ENCODE measurements around the gene ZBTB11. TPM values are rescaled to one million over a fixed set of nuclear protein-coding genes. Genes with fewer than 3 reads are reported as not detected.
A peak's percentile ranks its signal among the peaks of the same experiment; 100 is the strongest.
"Not testable (repeated sequence)": the region's sequence is repeated elsewhere in the genome, so short reads cannot be mapped to it uniquely, and the experiment has no call there.

Gene ZBTB11
- total and polyA plus RNA-seq, 9 of the 15 experiments (the other 6 are each of a cell fraction or from before 2014, with no cell fraction given), result 6.2 to 31.9 (median 21.4) TPM

- not testable (repeated sequence) for TF ChIP-seq ATF1 (CRISPR knock-in tag; IDR thresholded peaks at IDR 0.05)
- TF ChIP-seq ATF1 (tag; IDR thresholded peaks at IDR 0.05), result peak; percentile 89
- TF ChIP-seq HOMEZ (CRISPR knock-in tag; IDR thresholded peaks at IDR 0.05), result peak; percentile 99
- TF ChIP-seq ZNF830 (CRISPR knock-in tag; IDR thresholded peaks at IDR 0.05), result peak; percentile 98
- TF ChIP-seq HMBOX1 (IDR thresholded peaks at IDR 0.05), result peak; percentile 88
- 0 out of 2 replicates have a peak, but pooled peaks have one; percentile 40 for TF ChIP-seq ZEB2 (IDR thresholded peaks at IDR 0.05)
- peak; percentile 96 for TF ChIP-seq PHB (CRISPR knock-in tag; IDR thresholded peaks at IDR 0.05)
- TF ChIP-seq HMG20B (CRISPR knock-in tag; IDR thresholded peaks at IDR 0.05), result peak; percentile 91
- TF ChIP-seq ZBTB12 (CRISPR knock-in tag; IDR thresholded peaks at IDR 0.05), result peak; percentile 97
- peak; percentile 96 for TF ChIP-seq ZSCAN32 (CRISPR knock-in tag; IDR thresholded peaks at IDR 0.05)
- TF ChIP-seq POLR2H (tag; IDR thresholded peaks at IDR 0.05; ENCODE audit: low read depth), result peak; percentile 94
- peak; percentile 100 for TF ChIP-seq ERF (CRISPR knock-in tag; IDR thresholded peaks at IDR 0.05)
- TF ChIP-seq ATF4 (CRISPR knock-in tag; IDR thresholded peaks at IDR 0.05), result peak; percentile 99
- TF ChIP-seq KLF13 (tag; IDR thresholded peaks at IDR 0.05; ENCODE audit: borderline replicate concordance, low read depth), result peak; percentile 98
- TF ChIP-seq SMAD4 (CRISPR knock-in tag; conservative IDR thresholded peaks at IDR 0.05), result peak; percentile 100
- peak; percentile 99 for TF ChIP-seq HSF4 (CRISPR knock-in tag; IDR thresholded peaks at IDR 0.05; ENCODE audit: borderline replicate concordance)
- peak; percentile 89 for TF ChIP-seq ZNF707 (CRISPR knock-in tag; conservative IDR thresholded peaks at IDR 0.05)
- TF ChIP-seq ZFP30 (CRISPR knock-in tag; IDR thresholded peaks at IDR 0.05; ENCODE audit: borderline replicate concordance), result peak; percentile 70
- TF ChIP-seq ELK3 (CRISPR knock-in tag; IDR thresholded peaks at IDR 0.05), result peak; percentile 99
- TF ChIP-seq MTF1 (CRISPR knock-in tag; IDR thresholded peaks at IDR 0.05; ENCODE audit: borderline replicate concordance), result peak; percentile 98
- peak; percentile 90 for TF ChIP-seq E4F1 (CRISPR knock-in tag; IDR thresholded peaks at IDR 0.05; ENCODE audit: borderline replicate concordance)
Observed at GRCh38 chr3:101641397-101642115, 35.4 kb downstream of the ZBTB11 start (continued).

All from K562 (cell line).